ENCODE results near the gene TMEM205.
A peak's percentile ranks its signal among the peaks of the same experiment; 100 is the strongest.

TMEM205 gene

GRCh38 chr19:11306337-11306736, 39.7 kb downstream of the TMEM205 start:
- no peaks in the 10 kb centered on the region for H3K36me3 Mint-ChIP-seq (ENCODE audit: low read depth)
- no peak overlapping the region for H3K27ac Mint-ChIP-seq
- no peaks in the 10 kb centered on the region for H3K9me3 Mint-ChIP-seq
- H3K27me3 Mint-ChIP-seq, result peaks cover 12% of the 10 kb centered on the region
- H3K4me3 Mint-ChIP-seq, result no peak overlapping the region
- no peaks in the 10 kb centered on the region for H3K4me1 Mint-ChIP-seq (ENCODE audit: low read depth)

- Mint-ChIP-seq H3K4me3 (no peak overlapping the region), H3K4me1 (ENCODE audit: low read depth) (no peaks in the 10 kb centered on the region), H3K27me3 (peaks cover 11% of the 10 kb centered on the region), H3K36me3 (ENCODE audit: low read depth) (no peaks in the 10 kb centered on the region), H3K27ac (no peak overlapping the region), H3K9me3 (no peaks in the 10 kb centered on the region)
Measured at GRCh38 chr19:11304936-11305335, 41.1 kb downstream of the TMEM205 start.

- Mint-ChIP-seq H3K9me3 (no peaks in the 10 kb centered on the region), H3K36me3 (ENCODE audit: low read depth) (no peaks in the 10 kb centered on the region), H3K4me1 (ENCODE audit: low read depth) (no peaks in the 10 kb centered on the region), H3K27me3 (peaks cover 1% of the 10 kb centered on the region), H3K27ac (no peak overlapping the region), H3K4me3 (no peak overlapping the region)
Measured at GRCh38 chr19:11300811-11301120, 45.3 kb downstream of the TMEM205 start.

GRCh38 chr19:11299946-11300810, 45.9 kb downstream of the TMEM205 start:
- H3K36me3 Mint-ChIP-seq (ENCODE audit: low read depth), result no peaks in the 10 kb centered on the region
- no peaks in the 10 kb centered on the region for H3K9me3 Mint-ChIP-seq

GRCh38 chr19:11296264-11296663, 49.8 kb downstream of the TMEM205 start:
- Mint-ChIP-seq H3K4me3 (no peak overlapping the region), H3K9me3 (no peaks in the 10 kb centered on the region), H3K4me1 (ENCODE audit: low read depth) (no peaks in the 10 kb centered on the region), H3K27ac (no peak overlapping the region), H3K36me3 (ENCODE audit: low read depth) (no peaks in the 10 kb centered on the region), H3K27me3 (peaks cover 6% of the 10 kb centered on the region)

More at GRCh38 chr19:11299946-11300810, 45.9 kb downstream of the TMEM205 start:
- H3K4me3 Mint-ChIP-seq, result no peak overlapping the region
- peak overlapping the region; percentile 36 for H3K27ac Mint-ChIP-seq
- no peaks in the 10 kb centered on the region for H3K4me1 Mint-ChIP-seq (ENCODE audit: low read depth)
- no peaks in the 10 kb centered on the region for H3K27me3 Mint-ChIP-seq

- H3K4me3 Mint-ChIP-seq, result no peak within 1 kb of the TSS
- H3K9me3 Mint-ChIP-seq, result no peaks in the 10 kb centered on the region
- no peaks in the 10 kb centered on the region for H3K36me3 Mint-ChIP-seq (ENCODE audit: low read depth)
- H3K4me1 Mint-ChIP-seq (ENCODE audit: low read depth), result no peaks in the 10 kb centered on the region
- peaks cover 8% of the 10 kb centered on the region for H3K27me3 Mint-ChIP-seq
- H3K27ac Mint-ChIP-seq, result no peak within 1 kb of the TSS
Measured at GRCh38 chr19:11295665-11296245, 50.3 kb downstream of the TMEM205 start, which contains the start of gene TSPAN16. TSPAN16 (plus strand) TSS chr19:11296160; CDS start chr19:11296298, 138 bp downstream.

- no peaks in the 10 kb centered on the region for H3K9me3 Mint-ChIP-seq
- no peaks in the 10 kb centered on the region for H3K36me3 Mint-ChIP-seq (ENCODE audit: low read depth)
- no peak overlapping the region for H3K4me3 Mint-ChIP-seq
- peaks cover 8% of the 10 kb centered on the region for H3K27me3 Mint-ChIP-seq
- H3K27ac Mint-ChIP-seq, result no peak overlapping the region
- no peaks in the 10 kb centered on the region for H3K4me1 Mint-ChIP-seq (ENCODE audit: low read depth)
Measured at GRCh38 chr19:11295180-11295579, 50.9 kb downstream of the TMEM205 start.

GRCh38 chr19:11293433-11294389, 52.4 kb downstream of the TMEM205 start:
- no peaks in the 10 kb centered on the region for H3K9me3 Mint-ChIP-seq
- no peaks in the 10 kb centered on the region for H3K4me1 Mint-ChIP-seq (ENCODE audit: low read depth)
- H3K36me3 Mint-ChIP-seq (ENCODE audit: low read depth), result no peaks in the 10 kb centered on the region
- peak overlapping the region; percentile 26 for H3K4me3 Mint-ChIP-seq
- H3K27ac Mint-ChIP-seq, result no peak overlapping the region
- peaks cover 12% of the 10 kb centered on the region for H3K27me3 Mint-ChIP-seq

All from stimulated activated naive CD8-positive, alpha-beta T cell treated with anti-CD3 and anti-CD28 coated beads, Interleukin-15, Interleukin-2, amounts not matched to agents 100 ng/mL and 50 ng/mL, for 24 hours (primary cell).